Measurements from ENCODE around the gene CXCL17.

The CXCL17 gene

DNA sequence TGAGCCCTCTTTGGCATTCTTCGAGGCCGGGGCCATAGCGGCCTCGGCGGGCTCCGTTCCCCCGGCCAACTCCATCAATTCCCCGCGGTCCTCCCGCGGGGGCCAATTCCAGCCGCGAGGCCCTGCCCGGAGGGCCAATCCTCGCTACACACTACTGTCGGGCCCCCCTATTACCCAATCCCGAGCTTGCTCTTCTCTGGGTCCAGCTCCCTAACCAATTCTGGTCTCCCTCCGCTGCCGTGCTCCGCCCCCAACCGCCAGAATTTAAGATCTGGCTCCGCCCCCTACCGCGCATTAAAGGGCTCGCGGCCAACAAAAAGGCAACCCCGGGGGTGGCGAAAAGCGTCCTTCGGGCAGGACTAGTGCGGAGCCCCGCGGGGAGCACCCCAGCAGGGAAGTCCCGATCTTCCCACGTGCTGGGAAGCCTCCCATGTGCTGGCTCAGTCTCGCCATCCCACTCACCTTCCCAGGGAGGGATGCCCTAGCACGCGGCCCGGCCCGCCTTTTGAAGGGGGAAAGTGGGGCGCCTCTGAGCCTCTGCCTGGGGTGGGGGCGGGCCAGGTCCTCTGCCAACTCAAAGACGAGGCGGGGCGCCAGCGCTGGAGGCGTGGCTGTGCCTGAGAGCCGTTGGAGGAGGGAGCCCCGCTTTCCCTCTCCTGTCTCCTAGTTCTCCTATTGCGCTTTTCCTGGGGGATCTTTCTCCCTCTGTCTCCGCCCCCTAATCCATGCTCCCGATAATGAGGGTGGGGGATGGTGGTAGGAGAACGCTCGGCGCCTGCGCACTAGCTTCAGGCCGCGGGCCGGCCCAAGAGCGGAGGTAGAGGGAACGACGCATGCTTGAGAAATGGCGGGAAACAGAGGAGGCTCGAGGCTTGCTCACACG, 19.0 kb downstream of the CXCL17 start:
- DNase-seq (ENCODE audit: low spot score) = peak; percentile 96

GRCh38 chr19:42422901-42423461, 19.8 kb downstream of the CXCL17 start:
- DNase-seq (ENCODE audit: low spot score) = no peak

DNA sequence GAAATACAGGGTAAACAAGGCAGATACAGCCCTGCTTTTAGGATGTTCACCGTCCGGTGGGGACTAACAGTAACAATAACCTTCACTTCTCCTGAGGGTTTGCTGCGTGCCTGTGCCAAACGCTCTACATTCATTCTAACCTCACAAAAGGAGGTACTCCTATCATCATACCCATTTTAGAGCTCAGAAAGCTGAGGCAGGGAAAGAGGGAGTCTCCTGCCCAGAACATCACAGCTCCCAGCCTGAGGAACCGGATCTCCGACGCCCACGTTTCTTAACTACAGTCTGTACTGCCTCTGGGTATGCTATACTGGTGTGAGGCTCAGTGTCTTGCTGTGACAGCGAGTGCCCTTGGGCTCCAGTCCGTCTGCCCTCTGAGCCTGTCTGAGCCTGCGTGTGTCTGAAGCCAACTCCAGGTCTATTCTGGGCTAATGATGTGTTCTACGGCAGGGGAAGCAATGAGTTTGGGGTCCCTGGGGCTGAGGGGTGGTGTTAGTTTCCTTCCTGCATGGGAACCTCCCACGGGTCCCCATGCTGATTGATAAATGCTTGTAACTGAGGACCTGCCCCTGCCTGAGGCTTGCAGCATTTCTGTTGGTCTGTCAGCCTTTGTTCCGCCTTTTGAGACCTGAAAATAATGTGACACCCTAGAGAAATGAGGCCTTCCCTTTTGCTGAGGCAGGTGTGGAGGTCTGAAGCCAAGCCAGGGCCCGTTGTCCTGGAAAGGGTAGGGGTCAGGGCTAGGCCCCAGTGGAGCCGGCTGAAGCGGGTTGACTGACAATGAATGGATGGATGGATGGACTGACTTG, 20.4 kb downstream of the CXCL17 start:
- DNase-seq (ENCODE audit: low spot score) = no peak

GRCh38 chr19:42421591-42422031, 21.1 kb downstream of the CXCL17 start:
- DNase-seq (ENCODE audit: low spot score) = peak; percentile 7

GRCh38 chr19:42421101-42421500, 21.6 kb downstream of the CXCL17 start:
- DNase-seq (ENCODE audit: low spot score) = no peak

DNA sequence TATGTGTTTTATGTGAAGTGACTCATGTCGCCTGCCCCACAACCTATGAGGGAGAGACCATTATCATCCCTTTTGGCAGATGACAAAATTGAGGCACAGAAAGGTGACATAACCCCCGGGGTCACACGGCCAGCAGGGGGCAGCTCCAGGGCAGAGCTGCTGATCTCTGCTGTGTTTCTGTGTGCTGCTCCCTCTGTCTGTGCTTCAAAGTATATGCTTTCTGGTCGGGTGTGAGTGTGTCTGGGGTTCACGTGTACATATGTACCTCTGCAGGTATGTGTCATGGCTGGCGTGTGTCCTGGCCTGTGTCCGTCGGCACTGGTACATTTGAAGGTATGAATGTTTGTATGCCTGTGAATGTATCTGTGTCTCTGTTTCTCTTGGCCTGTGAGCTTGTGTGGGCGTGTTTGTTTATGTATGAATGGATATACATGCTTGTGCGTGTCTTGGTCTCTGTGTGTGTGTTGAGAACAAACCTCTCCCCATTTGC, 22.6 kb downstream of the CXCL17 start:
- peak; percentile 77 for DNase-seq (ENCODE audit: low spot score)

DNA sequence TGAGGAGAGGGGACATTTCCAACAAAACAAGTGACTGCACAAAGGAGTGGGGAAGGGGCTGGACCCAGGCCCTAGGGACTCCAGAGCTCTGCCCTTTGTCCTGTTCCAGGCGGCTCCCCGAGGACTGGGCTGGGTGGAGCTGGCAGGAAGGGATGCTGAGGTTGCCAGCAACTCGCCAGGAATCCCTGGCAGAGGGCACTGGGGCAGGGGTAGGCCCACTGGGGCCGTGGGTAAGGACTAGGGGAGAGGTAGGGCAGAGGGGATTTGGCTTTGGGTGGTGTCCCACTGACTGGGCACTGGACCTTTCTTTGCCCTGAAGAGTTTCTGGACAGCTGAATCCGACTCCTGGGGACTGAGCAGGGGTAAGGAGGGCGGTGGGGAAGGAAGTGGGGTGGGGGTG, 23.4 kb downstream of the CXCL17 start:
- DNase-seq (ENCODE audit: low spot score) = no peak

- no peak for DNase-seq (ENCODE audit: low spot score)
Observed at GRCh38 chr19:42412661-42413076, 30.1 kb downstream of the CXCL17 start.

- no peak for DNase-seq (ENCODE audit: low spot score)
Observed at GRCh38 chr19:42412227-42412626, 30.5 kb downstream of the CXCL17 start.

GRCh38 chr19:42411581-42412178, 31.1 kb downstream of the CXCL17 start:
- no peak for DNase-seq (ENCODE audit: low spot score)

DNA sequence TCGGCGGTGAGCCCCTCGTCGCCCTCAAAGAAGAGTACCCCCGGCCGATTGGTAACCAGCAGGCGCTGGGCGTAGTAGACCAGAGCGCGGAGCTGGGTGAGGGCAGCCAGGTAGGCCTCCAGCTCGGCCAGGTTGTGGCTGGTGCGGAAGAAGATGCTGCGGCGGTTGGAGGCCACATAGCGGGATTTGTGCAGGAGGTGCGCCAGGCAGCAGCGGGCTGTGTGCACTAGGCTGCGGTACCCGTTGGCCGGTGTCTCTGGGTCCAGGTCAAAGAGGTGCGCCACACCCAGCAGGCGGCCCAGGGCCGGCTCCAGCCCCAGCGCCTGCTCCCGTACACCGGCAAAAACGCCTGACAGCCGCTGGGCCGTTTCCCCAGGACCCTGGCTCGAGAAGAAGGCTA, 32.4 kb downstream of the CXCL17 start:
- DNase-seq (ENCODE audit: low spot score) = no peak

GRCh38 chr19:42409477-42409876, 33.3 kb downstream of the CXCL17 start:
- no peak for DNase-seq (ENCODE audit: low spot score)

GRCh38 chr19:42407816-42408175, 35.0 kb downstream of the CXCL17 start:
- DNase-seq (ENCODE audit: low spot score) = no peak

- DNase-seq (ENCODE audit: low spot score) = no peak
Observed at GRCh38 chr19:42407085-42407815, 35.5 kb downstream of the CXCL17 start.

DNA sequence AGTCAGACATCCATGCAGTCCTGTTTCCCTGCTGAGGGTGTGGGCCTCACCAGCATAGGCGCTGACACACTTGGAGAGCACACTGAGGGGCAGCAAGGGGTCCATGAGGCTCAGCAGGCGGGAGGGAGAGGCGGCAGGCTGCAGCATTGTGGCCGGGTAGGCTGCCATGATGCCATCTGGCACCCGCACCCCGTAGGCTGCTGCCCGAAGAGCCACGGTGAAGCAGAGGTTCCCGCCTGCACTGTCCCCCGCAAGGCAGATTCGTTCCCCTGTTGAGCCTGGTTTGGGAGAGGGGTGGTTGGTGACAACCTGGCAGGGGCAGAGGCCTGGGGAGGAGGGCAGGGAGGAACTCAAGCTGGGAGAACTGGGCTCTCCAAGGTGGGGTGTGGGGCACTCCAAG, 36.6 kb downstream of the CXCL17 start:
- no peak for DNase-seq (ENCODE audit: low spot score)

GRCh38 chr19:42403586-42403985, 39.2 kb downstream of the CXCL17 start:
- no peak for DNase-seq (ENCODE audit: low spot score)

DNA sequence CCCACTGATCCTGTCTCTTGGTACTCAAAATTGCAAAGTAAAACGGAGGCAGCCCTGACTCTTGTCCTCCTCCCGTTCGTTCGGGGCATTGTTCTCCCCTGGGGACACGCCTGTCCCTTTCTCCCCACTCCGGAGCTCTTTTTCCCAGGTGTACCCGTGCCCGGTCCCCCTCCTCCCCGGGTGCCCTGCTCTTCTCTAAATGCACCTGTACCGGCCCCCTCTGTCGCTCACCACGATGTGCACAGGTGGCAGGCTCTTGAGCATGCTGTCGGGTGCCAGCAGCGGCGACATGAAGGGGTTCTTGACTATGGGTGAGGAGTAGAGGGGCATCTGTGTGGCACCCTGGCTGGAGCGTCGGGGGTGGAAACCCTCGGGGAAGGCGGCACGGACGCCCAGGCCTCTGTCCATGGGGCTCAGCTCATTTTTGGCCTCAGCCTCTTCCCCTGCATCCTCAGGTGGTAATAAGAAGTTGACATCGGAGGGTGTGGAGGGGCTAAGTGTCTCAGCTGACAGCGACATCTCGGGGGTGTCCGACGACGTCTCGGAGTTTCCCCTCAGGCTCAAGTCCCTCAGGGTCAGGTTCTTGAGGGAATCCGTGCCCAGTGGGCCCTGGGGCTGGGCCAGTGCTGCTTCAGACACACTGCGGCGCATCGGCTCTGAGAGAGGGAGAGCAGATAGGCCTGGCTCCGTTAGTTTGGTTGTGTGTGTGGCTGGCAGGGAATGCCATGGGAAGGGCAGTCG, 40.2 kb downstream of the CXCL17 start:
- no peak for DNase-seq (ENCODE audit: low spot score)

DNA sequence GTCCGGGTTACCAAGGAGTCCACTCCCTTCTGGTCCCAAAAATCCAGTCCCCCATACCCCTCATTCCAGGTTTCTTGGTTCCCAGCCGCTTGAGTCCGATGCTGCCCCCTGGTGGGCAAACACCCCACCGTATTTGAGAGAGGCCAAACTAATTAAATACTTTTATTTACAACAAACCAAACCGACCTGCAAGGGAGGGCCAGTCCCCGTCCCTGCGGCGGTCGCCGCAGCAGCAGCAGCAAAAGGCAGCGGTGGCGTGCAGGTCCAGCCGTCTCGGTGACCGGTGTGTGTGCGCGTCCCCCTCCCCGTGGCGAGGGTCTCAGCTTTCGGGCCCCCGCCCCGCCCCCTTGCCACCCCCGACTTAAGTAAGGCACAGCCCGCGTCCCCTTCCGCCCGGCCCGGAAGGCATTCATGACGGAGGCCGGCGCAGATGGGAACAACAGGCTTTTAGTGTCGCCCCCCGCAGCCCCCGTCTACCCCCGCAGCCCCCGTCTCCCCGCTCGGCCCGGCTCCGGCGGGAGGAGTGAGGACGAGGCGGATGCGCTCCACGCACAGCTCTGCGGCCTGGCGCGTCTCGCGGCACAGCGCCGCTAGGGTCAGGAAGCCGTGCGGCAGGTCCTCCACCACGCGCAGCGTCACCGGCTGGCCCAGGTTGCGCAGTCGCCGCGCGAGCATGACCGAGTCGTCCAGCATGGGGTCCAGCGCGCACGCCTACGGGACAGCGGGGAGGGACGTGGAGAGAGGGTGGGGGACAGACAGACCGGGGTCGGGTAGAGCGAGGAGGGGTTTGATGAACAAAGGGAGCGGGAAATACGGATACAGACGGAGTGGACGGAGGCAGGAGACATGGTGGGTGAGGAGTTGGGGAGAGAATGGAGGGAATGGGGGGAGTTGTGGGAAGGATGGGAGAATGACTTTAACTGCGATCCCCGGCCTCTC, 41.1 kb downstream of the CXCL17 start:
- DNase-seq (ENCODE audit: low spot score) = peak; percentile 87

DNA sequence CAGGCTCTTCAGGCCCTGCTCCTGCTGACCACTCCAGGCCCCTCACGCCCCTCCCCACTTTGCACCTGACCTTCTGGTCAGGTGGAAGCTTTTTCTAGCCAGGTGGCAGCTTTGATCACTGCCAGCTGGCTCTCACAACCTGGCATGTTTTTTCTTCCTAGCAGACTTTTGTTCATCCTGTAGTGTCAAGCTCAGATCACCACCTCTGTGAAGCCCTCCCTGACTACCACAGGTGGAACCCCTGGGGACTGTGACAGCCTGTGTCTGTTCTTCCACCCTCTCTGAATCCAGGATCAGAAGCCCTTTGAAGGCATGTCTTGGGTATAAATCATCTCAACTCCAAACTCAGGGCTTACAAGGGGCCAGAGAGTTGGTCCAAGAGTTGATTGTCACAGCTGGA, 42.3 kb downstream of the CXCL17 start:
- DNase-seq (ENCODE audit: low spot score) = no peak

All from AG08396 (cell line).